MM.1S (cell line): ENCODE data around the gene FAAP100.

Source experiments
- DNase-seq: peaks from one replicate; pipeline ENCODE4 v3.0.0-alpha.2; 2015
- H2AFZ ChIP-seq: fragments of 300-600 bp; sonication (generic); 2 replicates; pipeline ENCODE4 v1.6.0; 2016; ENCODE audit warnings: antibody characterized with exemption, low read length
- H3F3A ChIP-seq: fragments of 300-600 bp; sonication (generic); 2 replicates; pipeline ENCODE4 v1.6.1; 2016; ENCODE audit warnings: mild to moderate bottlenecking, antibody characterized with exemption, low read length, moderate library complexity, mixed read lengths; ENCODE audit not compliant: insufficient read depth
- H3K27ac ChIP-seq: fragments of 300-600 bp; sonication (generic); 2 replicates; pipeline ENCODE4 v1.5.1; 2016; ENCODE audit warnings: mild to moderate bottlenecking, low read length
- H3K27me3 ChIP-seq: fragments of 300-600 bp; sonication (generic); replicated peaks from 2 replicates; pipeline ENCODE4 v1.6.0; 2016; ENCODE audit warnings: low read length; ENCODE audit not compliant: insufficient read depth
- H3K36me3 ChIP-seq: fragments of 300-600 bp; sonication (generic); replicated peaks from 2 replicates; pipeline ENCODE4 v1.6.1; 2016; ENCODE audit warnings: mild to moderate bottlenecking, low read length, mixed read lengths; ENCODE audit not compliant: insufficient read depth
- H3K4me1 ChIP-seq: fragments of 300-600 bp; sonication (generic); 2 replicates; pipeline ENCODE4 v1.6.1; 2016; ENCODE audit warnings: low read length, mixed read lengths
- H3K4me2 ChIP-seq: fragments of 300-600 bp; sonication (generic); 2 replicates; pipeline ENCODE4 v1.6.0; 2016; ENCODE audit warnings: low read depth, low read length
- H3K4me3 ChIP-seq: fragments of 300-600 bp; sonication (generic); 2 replicates; pipeline ENCODE4 v1.5.1; 2016; ENCODE audit warnings: low read length, mixed read lengths
- H3K79me2 ChIP-seq: fragments of 300-600 bp; sonication (generic); 2 replicates; pipeline ENCODE4 v1.6.1; 2016; ENCODE audit warnings: mixed run types, low read length, mixed read lengths
- H3K9ac ChIP-seq: fragments of 300-600 bp; sonication (generic); 2 replicates; pipeline ENCODE4 v1.6.1; 2016; ENCODE audit warnings: low read length, mixed read lengths
- H3K9me2 ChIP-seq: fragments of 300-600 bp; sonication (generic); replicated peaks from 2 replicates; pipeline ENCODE4 v1.6.1; 2016; ENCODE audit warnings: mild to moderate bottlenecking, low read length, mixed read lengths; ENCODE audit not compliant: insufficient read depth
- H3K9me3 ChIP-seq: fragments of 300-600 bp; sonication (generic); replicated peaks from 2 replicates; pipeline ENCODE4 v1.6.1; 2016; ENCODE audit warnings: mild to moderate bottlenecking, low read length, mixed read lengths; ENCODE audit not compliant: insufficient read depth
- H4K20me1 ChIP-seq: fragments of 300-600 bp; sonication (generic); 2 replicates; pipeline ENCODE4 v1.6.1; 2016; ENCODE audit warnings: mild to moderate bottlenecking, low read length, moderate library complexity, mixed read lengths; ENCODE audit not compliant: insufficient read depth
- CTCF ChIP-seq: fragments of 300-600 bp; sonication (generic); IDR thresholded peaks from 2 replicates; pipeline ENCODE4 v1.5.1; 2016; ENCODE audit warnings: antibody characterized with exemption, low read length, mixed read lengths
- EZH2 ChIP-seq: fragments of 300-600 bp; sonication (generic); optimal IDR thresholded peaks from 2 replicates; pipeline ENCODE3; 2017; ENCODE audit warnings: low read depth, mild to moderate bottlenecking, antibody characterized with exemption, low read length, mixed read lengths
- EZH2phosphoT487 ChIP-seq: fragments of 300-600 bp; sonication (generic); IDR thresholded peaks from 2 replicates; pipeline ENCODE4 v1.6.1; 2018; ENCODE audit warnings: antibody characterized with exemption, low read length

The FAAP100 gene

GRCh38 chr17:81499601-81499970 lies 52.6 kb downstream of the FAAP100 start:
- Histone ChIP-seq H3F3A (no peaks in the 10 kb centered on the region), H3K27me3 (peaks cover 91% of the 10 kb centered on the region), H4K20me1 (no peaks in the 10 kb centered on the region), H3K9me2 (no peaks in the 10 kb centered on the region), H3K4me2 (no peak overlapping the region), H3K4me3 (no peak overlapping the region), H3K27ac (no peak overlapping the region), H2AFZ (no peak overlapping the region), H3K4me1 (peaks cover 5% of the 10 kb centered on the region; the same call in 1 of the 2 replicates), H3K9me3 (no peaks in the 10 kb centered on the region), H3K79me2 (no peaks in the 10 kb centered on the region), H3K36me3 (no peaks in the 10 kb centered on the region), H3K9ac (no peak overlapping the region)
- DNase-seq = no peak
- TF ChIP-seq CTCF (no peak), EZH2phosphoT487 (no peak), EZH2 (no peak)

- H4K20me1 ChIP-seq = no peaks in the 10 kb centered on the region
- no peaks in the 10 kb centered on the region for H3F3A ChIP-seq
- H3K27ac ChIP-seq = no peak overlapping the region
- H3K4me2 ChIP-seq = no peak overlapping the region
- no peak overlapping the region for H3K9ac ChIP-seq
- no peaks in the 10 kb centered on the region for H3K9me3 ChIP-seq
- H3K4me3 ChIP-seq = no peak overlapping the region
- no peak for DNase-seq
- peaks cover 6% of the 10 kb centered on the region; the same call in 1 of the 2 replicates for H3K4me1 ChIP-seq
- peaks cover 91% of the 10 kb centered on the region for H3K27me3 ChIP-seq
- no peaks in the 10 kb centered on the region for H3K79me2 ChIP-seq
- H3K9me2 ChIP-seq = no peaks in the 10 kb centered on the region
- H2AFZ ChIP-seq = no peak overlapping the region
- no peaks in the 10 kb centered on the region for H3K36me3 ChIP-seq
- no peak for TF ChIP-seq EZH2
- no peak for TF ChIP-seq EZH2phosphoT487
- TF ChIP-seq CTCF = no peak
Measured at GRCh38 chr17:81498953-81499600, 53.1 kb downstream of the FAAP100 start.

- Histone ChIP-seq H3K9ac (no peak overlapping the region; the same call in 1 of the 2 replicates), H3K27ac (no peak overlapping the region), H3F3A (no peaks in the 10 kb centered on the region), H3K4me1 (peaks cover 6% of the 10 kb centered on the region; the same call in 1 of the 2 replicates), H2AFZ (peak overlapping the region; percentile 65), H3K9me3 (no peaks in the 10 kb centered on the region), H3K36me3 (no peaks in the 10 kb centered on the region), H3K27me3 (peaks cover 89% of the 10 kb centered on the region), H3K79me2 (no peaks in the 10 kb centered on the region), H4K20me1 (no peaks in the 10 kb centered on the region), H3K4me2 (peak overlapping the region; percentile 65), H3K9me2 (no peaks in the 10 kb centered on the region), H3K4me3 (peak overlapping the region; percentile 24)
- TF ChIP-seq EZH2 (no peak), EZH2phosphoT487 (no peak), CTCF (no peak)
- DNase-seq = no peak
Measured at GRCh38 chr17:81494626-81495377, 57.4 kb downstream of the FAAP100 start.
